Mucosa of descending colon (tissue), 3 donors: ENCODE measurements around the gene CAST. TPM values are rescaled to one million over a fixed set of nuclear protein-coding genes. Genes with fewer than 3 reads are reported as not detected.

Experiments used
- ATAC-seq: fragments of 200-7000 bp; cut with Tn5 transposase; one replicate; pipeline ENCODE4 v1.9.1; 2020; ENCODE audit warnings: mild to moderate bottlenecking, moderate library complexity
- DNase-seq, 3 donors: peaks; one replicate each; pipeline ENCODE4 v3.0.0-alpha.2; 2020
- H3K36me3 ChIP-seq: fragments of 200-600 bp; one replicate; pipeline ENCODE4 v1.8.0; 2021; ENCODE audit warnings: low read depth, mild to moderate bottlenecking
- H3K4me1 ChIP-seq: fragments of 200-600 bp; one replicate; pipeline ENCODE4 v1.8.0; 2021; ENCODE audit warnings: low read depth, mild to moderate bottlenecking
- H3K4me3 ChIP-seq: fragments of 200-600 bp; one replicate; pipeline ENCODE4 v1.8.0; 2021; ENCODE audit warnings: mild to moderate bottlenecking
- H3K9me3 ChIP-seq: fragments of 200-600 bp; one replicate; pipeline ENCODE4 v1.8.0; 2021; ENCODE audit warnings: mild to moderate bottlenecking
- intact Hi-C, 2 donors: fragments of 100-400 bp; cut with DNase I in 1 of 2; cut with micrococcal nuclease in 1 of 2; formaldehyde crosslinking; loops; one replicate each; pipeline versions ENCODE4 v1.11.0 to v1.11.1; 2022; cut with DNase I, micrococcal nuclease
- total RNA-seq, 3 donors: library from RNA; stranded (reverse); fragmentation: NEBNext Ultra II Directional in 2 of 3; extraction: Animal tissue kit (Norgen Biotek cat#: 25700) in 2 of 3; gene quantifications; one replicate each; pipeline versions ENCODE4 v1.2.1 to v1.2.4, GENCODE V29; 2021 to 2023
- TF ChIP-seq, protein P1 (sequence below): fragments of 200-600 bp; IDR thresholded peaks from one replicate; pipeline ENCODE4 v1.8.0; 2022; ENCODE audit warnings: antibody characterized with exemption, mild to moderate bottlenecking
- donor health status: DM: no; HTN: no; CAD: no; lungs with moderate emphysema.
- donor health status: DM: no; HTN: no; CAD: no.
- donor health status: DM: no; HTN: yes; CAD: no.

The CAST gene
- total RNA-seq, 3 donors from 2014 or later: 348 to 433 (median 372) TPM

DNA sequence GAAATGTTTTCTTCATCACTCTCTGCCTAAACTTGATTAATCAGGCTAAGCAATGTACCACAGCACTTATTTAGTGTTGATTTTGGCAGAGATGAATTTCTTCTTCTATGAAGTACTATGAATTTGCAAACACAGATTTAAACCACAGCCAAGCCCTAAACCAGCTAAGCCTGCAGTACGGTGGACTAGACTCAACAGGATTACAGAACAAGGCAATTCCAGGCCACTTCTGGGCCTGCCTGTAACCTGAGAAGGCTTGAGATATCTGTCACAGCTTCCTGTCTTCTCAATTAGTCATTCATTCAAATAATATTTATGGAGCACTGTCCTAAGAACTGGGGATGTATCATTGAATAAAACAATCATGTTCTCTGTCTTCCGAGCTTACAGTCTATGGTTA lies 32.4 kb upstream of the CAST start:
- TF ChIP-seq, protein P1, sequence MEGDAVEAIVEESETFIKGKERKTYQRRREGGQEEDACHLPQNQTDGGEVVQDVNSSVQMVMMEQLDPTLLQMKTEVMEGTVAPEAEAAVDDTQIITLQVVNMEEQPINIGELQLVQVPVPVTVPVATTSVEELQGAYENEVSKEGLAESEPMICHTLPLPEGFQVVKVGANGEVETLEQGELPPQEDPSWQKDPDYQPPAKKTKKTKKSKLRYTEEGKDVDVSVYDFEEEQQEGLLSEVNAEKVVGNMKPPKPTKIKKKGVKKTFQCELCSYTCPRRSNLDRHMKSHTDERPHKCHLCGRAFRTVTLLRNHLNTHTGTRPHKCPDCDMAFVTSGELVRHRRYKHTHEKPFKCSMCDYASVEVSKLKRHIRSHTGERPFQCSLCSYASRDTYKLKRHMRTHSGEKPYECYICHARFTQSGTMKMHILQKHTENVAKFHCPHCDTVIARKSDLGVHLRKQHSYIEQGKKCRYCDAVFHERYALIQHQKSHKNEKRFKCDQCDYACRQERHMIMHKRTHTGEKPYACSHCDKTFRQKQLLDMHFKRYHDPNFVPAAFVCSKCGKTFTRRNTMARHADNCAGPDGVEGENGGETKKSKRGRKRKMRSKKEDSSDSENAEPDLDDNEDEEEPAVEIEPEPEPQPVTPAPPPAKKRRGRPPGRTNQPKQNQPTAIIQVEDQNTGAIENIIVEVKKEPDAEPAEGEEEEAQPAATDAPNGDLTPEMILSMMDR: no peak
- no peaks in the 10 kb centered on the region for H3K36me3 ChIP-seq
- DNase-seq (no peak), ATAC-seq (no peak)
- H3K9me3 ChIP-seq: no peaks in the 10 kb centered on the region
- H3K4me1 ChIP-seq: no peaks in the 10 kb centered on the region
- intact Hi-C loops: no loop called here
- no peak overlapping the region for H3K4me3 ChIP-seq

DNA sequence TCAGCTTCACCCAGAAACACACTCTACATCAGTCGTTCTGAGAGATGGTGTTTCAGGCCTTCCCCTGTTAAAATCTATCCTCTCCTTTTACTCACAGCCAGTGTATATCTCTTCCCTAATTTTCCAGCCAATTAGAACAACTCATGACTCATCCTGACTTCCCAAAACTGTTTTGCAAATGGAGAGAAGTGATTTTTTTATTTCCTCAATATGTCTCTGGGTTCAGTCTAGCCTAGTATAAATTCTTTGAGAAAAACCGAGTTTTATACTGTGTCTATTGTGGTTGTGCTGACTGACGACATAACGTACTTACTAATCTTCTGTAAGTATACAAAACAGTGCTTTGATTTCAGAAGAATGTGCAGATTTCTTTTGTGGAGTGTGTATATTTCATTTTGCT lies 28.4 kb upstream of the CAST start:
- DNase-seq: no peak
- no peaks in the 10 kb centered on the region for H3K4me1 ChIP-seq
- H3K36me3 ChIP-seq: no peaks in the 10 kb centered on the region
- H3K9me3 ChIP-seq: no peaks in the 10 kb centered on the region
- H3K4me3 ChIP-seq: no peak overlapping the region
- TF ChIP-seq, protein P1: no peak
- no peak for ATAC-seq
- intact Hi-C loops: no loop called here

DNA sequence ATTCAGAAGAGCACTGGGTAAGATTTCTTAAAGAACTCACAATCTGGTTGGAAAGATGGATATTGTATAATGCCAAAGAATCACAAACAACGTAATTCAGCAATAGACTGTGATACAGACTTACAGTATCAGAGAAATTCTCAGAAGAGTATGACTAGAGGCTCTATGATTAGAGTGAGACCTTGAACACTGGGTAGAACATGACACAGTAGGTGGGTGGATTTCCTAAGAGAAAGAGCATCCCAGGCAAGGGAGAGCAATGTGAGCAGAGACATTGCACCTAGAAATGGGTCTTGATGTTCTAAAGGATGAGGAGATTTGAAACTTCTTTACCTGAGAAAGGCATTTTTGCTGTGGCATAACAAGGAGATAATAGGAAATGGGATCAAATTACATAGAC lies 27.3 kb upstream of the CAST start:
- Histone ChIP-seq H3K4me1 (no peaks in the 10 kb centered on the region), H3K9me3 (no peaks in the 10 kb centered on the region), H3K36me3 (no peaks in the 10 kb centered on the region), H3K4me3 (no peak overlapping the region)
- intact Hi-C loops: no loop called here
- TF ChIP-seq, protein P1: no peak
- no peak for ATAC-seq
- DNase-seq: no peak

DNA sequence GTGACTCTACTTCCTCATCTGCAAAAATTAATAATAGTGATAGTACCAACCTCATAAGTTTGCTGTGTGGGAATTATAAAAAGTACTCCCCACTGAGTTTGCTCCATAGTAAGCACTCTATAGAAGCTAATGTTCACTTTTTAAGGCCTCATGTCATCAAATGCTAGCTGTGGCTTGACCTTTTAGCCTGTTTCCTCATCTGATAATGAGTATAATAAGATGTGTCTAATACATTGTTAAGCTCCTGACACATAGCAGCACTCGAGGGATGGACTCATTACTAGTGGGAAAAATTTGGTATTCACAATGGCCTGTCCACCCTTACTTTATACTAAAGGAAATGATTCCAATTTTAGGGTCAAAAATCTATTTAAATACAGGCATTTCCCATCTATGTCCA lies 26.1 kb upstream of the CAST start:
- ATAC-seq: no peak

DNA sequence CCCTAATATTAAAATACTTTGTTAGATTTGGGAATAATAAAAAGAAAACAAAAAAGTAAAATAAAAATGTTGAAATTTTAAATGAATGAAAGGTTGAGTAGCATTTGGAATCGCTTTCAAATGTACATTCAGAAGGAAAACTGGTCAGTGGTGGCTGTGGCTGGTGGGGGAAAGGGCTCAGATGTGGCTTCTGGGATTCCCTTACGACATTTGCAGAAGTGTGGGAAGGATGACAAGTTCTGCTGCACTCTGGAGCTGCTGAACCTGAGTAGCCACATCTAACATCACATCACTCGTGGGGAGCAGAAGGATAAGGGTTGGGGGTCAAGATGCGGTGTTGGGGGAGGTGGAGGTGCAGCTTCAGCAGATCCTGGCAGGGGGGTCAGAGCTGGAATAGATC lies 25.6 kb upstream of the CAST start:
- TF ChIP-seq, protein P1: no peak
- Histone ChIP-seq H3K36me3 (no peaks in the 10 kb centered on the region), H3K9me3 (no peaks in the 10 kb centered on the region), H3K4me3 (no peak overlapping the region), H3K4me1 (peaks cover 6% of the 10 kb centered on the region)
- intact Hi-C loops: no loop called here
- DNase-seq: no peak
- no peak for ATAC-seq

More for the DNA sequence above, 26.1 kb upstream of the CAST start:
- Histone ChIP-seq H3K36me3 (no peaks in the 10 kb centered on the region), H3K9me3 (no peaks in the 10 kb centered on the region), H3K4me3 (no peak overlapping the region), H3K4me1 (peaks cover under 1% of the 10 kb centered on the region)
- intact Hi-C loops: no loop called here
- DNase-seq: no peak
- TF ChIP-seq, protein P1: no peak

DNA sequence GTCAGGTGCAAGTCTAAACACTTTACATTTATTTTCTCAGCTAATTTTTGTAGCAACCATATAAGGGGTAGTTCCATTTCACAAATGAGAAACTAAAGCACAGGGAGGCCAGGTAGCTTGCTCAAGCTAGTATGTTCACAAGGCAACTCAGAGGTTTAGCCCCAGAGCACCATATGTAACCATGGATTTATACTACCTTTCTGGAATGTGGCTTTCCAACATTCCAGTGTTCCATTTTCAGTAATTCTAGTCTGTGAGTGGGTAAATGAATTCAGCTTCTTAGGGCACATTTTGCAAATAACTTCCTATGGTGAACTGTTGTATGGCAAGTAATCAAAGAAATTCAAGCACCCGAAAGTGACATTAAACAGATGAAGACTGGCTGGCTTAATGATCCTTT lies 25.0 kb upstream of the CAST start:
- no peak overlapping the region for H3K4me3 ChIP-seq
- H3K4me1 ChIP-seq: peaks cover 10% of the 10 kb centered on the region
- intact Hi-C loops: no loop called here
- no peak for ATAC-seq
- DNase-seq: no peak
- no peaks in the 10 kb centered on the region for H3K9me3 ChIP-seq
- TF ChIP-seq, protein P1: no peak
- H3K36me3 ChIP-seq: no peaks in the 10 kb centered on the region
